Measurements from ENCODE around the gene EEF1AKMT2.

Gene EEF1AKMT2

DNA sequence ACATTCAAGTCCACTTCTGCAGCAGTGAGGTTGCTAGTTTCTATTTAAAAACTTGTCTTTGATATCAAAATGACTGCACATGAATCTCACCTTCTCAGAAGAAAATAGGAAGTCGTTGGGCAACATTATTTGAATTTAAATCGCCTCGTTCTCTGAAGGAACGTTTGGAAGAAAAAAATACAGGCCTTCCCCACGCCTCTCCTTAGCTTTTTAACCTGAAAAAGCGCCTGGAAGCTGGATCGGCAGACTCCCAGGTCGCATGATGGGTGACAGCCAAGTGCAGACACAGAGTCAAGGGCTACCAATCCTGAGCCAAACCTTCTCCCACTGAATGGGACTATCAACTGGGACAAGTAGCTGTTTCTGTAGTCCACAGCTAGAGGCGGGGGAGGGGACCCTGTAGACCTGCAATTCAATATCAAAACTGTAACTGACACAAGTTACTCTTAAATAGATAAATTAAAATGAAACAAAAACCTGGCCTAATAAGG is 49.7 kb downstream of the EEF1AKMT2 start:
- 69% methylated on average over 9 of the region's 9 CpGs for WGBS

DNA sequence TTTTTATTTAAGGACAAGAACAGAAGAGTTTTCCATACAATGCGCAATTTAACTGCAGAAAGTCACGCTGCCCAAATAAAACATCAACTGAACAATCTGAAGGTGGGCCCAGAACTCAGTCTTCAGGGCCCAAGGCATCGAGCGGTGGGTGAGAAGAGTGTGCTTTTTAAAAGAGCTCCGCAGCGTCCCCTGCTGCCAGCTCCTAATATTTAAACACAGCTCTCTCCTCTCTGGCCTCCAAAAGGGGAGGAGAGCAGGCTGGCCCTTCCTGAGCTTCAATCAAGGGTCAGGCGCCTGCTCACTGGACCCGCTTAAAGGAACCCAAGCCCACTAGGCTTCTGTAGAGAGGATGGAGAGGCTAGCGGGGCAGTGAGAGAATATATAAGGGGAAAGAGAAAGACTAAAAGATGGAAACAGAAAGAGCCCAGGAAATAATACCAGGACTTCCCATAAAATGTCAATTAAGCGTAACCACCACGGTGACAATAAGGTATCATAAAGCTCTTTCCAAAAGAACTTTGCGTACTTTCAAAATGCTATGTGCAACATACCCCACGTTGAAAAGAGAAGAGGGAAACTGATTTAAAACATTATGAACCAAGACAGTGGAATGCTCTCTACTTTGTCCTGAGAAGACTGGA is 50.3 kb downstream of the EEF1AKMT2 start:
- peaks cover 0 to 4% of the 10 kb centered on the region in 2 experiments for H3K36me3 ChIP-seq (ENCODE audit: control insufficient read depth in 1 of 2, insufficient read depth in 2 of 2, low read depth in 1 of 2, low read length in 2 of 2)
- no peak overlapping the region for H2AFZ ChIP-seq (ENCODE audit: low read depth, low read length)
- no peak overlapping the region for H3K4me2 ChIP-seq (ENCODE audit: low read length, poor library complexity, severe bottlenecking)
- H2BK120ac ChIP-seq (ENCODE audit: low read depth, low read length): no peak overlapping the region
- H2BK12ac ChIP-seq (ENCODE audit: low read length in 2 of 2): no peak overlapping the region
- no peak overlapping the region for H2BK15ac ChIP-seq (ENCODE audit: low read depth, poor library complexity, severe bottlenecking)
- peaks cover 21% of the 10 kb centered on the region for H3K4me1 ChIP-seq (ENCODE audit: control insufficient read depth, insufficient read depth, low read depth, low read length)
- peaks cover 33% of the 10 kb centered on the region for H3K79me1 ChIP-seq (replicated peaks; ENCODE audit: low read length, poor library complexity, severe bottlenecking)
- no peak overlapping the region for H4K8ac ChIP-seq (ENCODE audit: low read length)
- WGBS: 23% methylated on average over 9 of the region's 13 CpGs
- no peak overlapping the region for H2BK5ac ChIP-seq (ENCODE audit: low read depth, low read length, poor library complexity, severe bottlenecking)
- peak overlapping the region in 1 of 2 experiments; percentile 82 for H3K4me3 ChIP-seq (ENCODE audit: insufficient read depth in 1 of 2, low read depth in 1 of 2, low read length in 2 of 2)
- H3K9me3 ChIP-seq (ENCODE audit: control insufficient read depth, low read length): no peaks in the 10 kb centered on the region
- H3K4ac ChIP-seq (ENCODE audit: low read depth in 1 of 2, low read length in 2 of 2): no peak overlapping the region
- H3K14ac ChIP-seq (ENCODE audit: low read length in 2 of 2): no peak overlapping the region
- H3K27me3 ChIP-seq (ENCODE audit: control insufficient read depth in 1 of 2, insufficient read depth in 1 of 2, low read length in 2 of 2): no peaks in the 10 kb centered on the region
- H3K27ac ChIP-seq (ENCODE audit: low read length, poor library complexity, severe bottlenecking): no peak overlapping the region
- peak; percentile 85 for DNase-seq
- no peak overlapping the region for H3K23ac ChIP-seq (ENCODE audit: low read length in 2 of 2)
- no peak overlapping the region for H3K18ac ChIP-seq (ENCODE audit: low read depth in 1 of 2, low read length in 2 of 2)
- H3K9ac ChIP-seq (ENCODE audit: low read length): peak overlapping the region; percentile 82
- H2AK5ac ChIP-seq (ENCODE audit: low read length, severe bottlenecking): no peak overlapping the region
- no peak overlapping the region for H4K91ac ChIP-seq (ENCODE audit: low read length)

More for the DNA sequence above, 49.7 kb downstream of the EEF1AKMT2 start:
- H2BK15ac ChIP-seq (ENCODE audit: low read depth, poor library complexity, severe bottlenecking): no peak overlapping the region
- no peak overlapping the region for H3K14ac ChIP-seq (ENCODE audit: low read length in 2 of 2)
- H2BK5ac ChIP-seq (ENCODE audit: low read depth, low read length, poor library complexity, severe bottlenecking): no peak overlapping the region
- H4K91ac ChIP-seq (ENCODE audit: low read length): no peak overlapping the region
- peak overlapping the region; percentile 82 for H3K9ac ChIP-seq (ENCODE audit: low read length)
- H3K23ac ChIP-seq (ENCODE audit: low read length in 2 of 2): no peak overlapping the region
- H3K79me1 ChIP-seq (replicated peaks; ENCODE audit: low read length, poor library complexity, severe bottlenecking): peaks cover 30% of the 10 kb centered on the region
- H3K36me3 ChIP-seq (ENCODE audit: control insufficient read depth in 1 of 2, insufficient read depth in 2 of 2, low read depth in 1 of 2, low read length in 2 of 2): no peaks in the 10 kb centered on the region
- peak overlapping the region in 1 of 2 experiments; percentile 82 for H3K4me3 ChIP-seq (ENCODE audit: insufficient read depth in 1 of 2, low read depth in 1 of 2, low read length in 2 of 2)
- H3K9me3 ChIP-seq (ENCODE audit: control insufficient read depth, low read length): no peaks in the 10 kb centered on the region
- no peak overlapping the region for H2AFZ ChIP-seq (ENCODE audit: low read depth, low read length)
- no peak overlapping the region for H2AK5ac ChIP-seq (ENCODE audit: low read length, severe bottlenecking)
- H3K27me3 ChIP-seq (ENCODE audit: control insufficient read depth in 1 of 2, insufficient read depth in 1 of 2, low read length in 2 of 2): no peaks in the 10 kb centered on the region
- no peak overlapping the region for H4K8ac ChIP-seq (ENCODE audit: low read length)
- DNase-seq: no peak
- no peak overlapping the region for H3K18ac ChIP-seq (ENCODE audit: low read depth in 1 of 2, low read length in 2 of 2)
- H3K4ac ChIP-seq (ENCODE audit: low read depth in 1 of 2, low read length in 2 of 2): no peak overlapping the region
- no peak overlapping the region for H3K4me2 ChIP-seq (ENCODE audit: low read length, poor library complexity, severe bottlenecking)
- H3K4me1 ChIP-seq (ENCODE audit: control insufficient read depth, insufficient read depth, low read depth, low read length): peaks cover 15% of the 10 kb centered on the region
- H2BK120ac ChIP-seq (ENCODE audit: low read depth, low read length): no peak overlapping the region
- no peak overlapping the region for H3K27ac ChIP-seq (ENCODE audit: low read length, poor library complexity, severe bottlenecking)
- H2BK12ac ChIP-seq (ENCODE audit: low read length in 2 of 2): no peak overlapping the region

DNA sequence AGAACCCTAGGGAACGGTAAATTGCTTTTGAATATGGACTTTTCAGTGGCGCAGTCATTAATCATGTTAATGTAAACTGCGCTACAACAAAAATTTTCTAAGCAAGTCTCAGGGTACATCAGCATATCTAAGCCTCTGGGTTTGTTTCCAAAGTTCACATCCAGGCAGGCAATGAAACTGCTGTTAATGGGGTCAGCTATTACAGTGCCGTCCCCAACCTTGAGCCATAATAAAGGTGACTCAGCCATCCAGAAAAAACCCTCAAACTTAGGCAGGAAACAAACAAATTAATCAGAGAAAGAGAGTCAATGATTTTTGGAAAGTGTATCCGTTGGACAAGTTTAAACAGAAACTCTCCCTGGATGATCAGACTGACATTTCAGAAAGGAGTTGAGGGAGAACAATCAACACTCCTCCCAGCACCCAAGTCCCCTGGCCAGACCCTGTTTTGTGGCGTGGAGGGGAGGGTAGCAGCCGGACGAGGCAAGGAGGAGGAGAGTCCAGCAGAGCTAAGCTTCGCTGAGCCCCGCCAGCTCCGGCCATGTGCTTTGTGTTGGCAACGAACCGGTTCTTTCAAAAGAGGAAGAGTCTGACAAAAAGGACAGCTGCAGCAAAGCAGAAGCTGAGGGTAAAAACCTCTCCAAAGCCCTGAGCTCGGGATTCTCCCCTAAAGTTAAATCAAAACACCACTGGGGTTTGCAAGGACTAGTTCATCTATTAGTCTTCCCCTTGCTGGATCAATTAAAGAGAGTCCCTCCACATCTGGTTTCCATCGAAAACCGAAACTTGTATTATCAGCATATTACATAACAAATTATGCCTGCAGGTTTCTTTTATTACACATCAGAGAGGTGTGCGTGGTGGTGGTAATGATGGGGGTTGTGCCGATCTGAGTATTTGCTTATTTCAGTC is 51.1 kb downstream of the EEF1AKMT2 start:
- H2AFZ ChIP-seq (ENCODE audit: low read depth, low read length): no peak overlapping the region

DNA sequence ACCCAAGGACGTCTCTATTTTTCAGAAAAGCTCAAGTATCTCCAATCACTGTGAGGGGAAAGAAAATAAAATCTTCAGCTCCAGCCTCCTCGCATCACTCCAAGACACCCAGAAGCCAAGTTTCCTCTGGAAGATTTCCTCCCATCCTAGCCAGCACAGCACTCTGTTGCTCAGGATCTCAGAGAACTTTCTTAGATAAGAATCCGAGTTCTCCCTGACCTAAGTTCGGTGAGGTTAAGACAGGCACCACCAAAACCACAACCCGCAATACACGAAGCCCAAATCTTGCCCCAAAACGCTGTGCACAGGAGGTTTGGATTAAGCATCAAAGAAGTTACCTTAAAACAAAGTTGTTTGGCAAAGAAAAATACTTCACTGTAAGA is 51.7 kb downstream of the EEF1AKMT2 start:
- H3K9me3 ChIP-seq (ENCODE audit: control insufficient read depth, low read length): no peaks in the 10 kb centered on the region
- peak overlapping the region; percentile 82 for H3K9ac ChIP-seq (ENCODE audit: low read length)
- H3K14ac ChIP-seq (ENCODE audit: low read length in 2 of 2): no peak overlapping the region
- no peak overlapping the region for H2AK5ac ChIP-seq (ENCODE audit: low read length, severe bottlenecking)
- H3K27me3 ChIP-seq (ENCODE audit: control insufficient read depth in 1 of 2, insufficient read depth in 1 of 2, low read length in 2 of 2): no peaks in the 10 kb centered on the region
- H2BK5ac ChIP-seq (ENCODE audit: low read depth, low read length, poor library complexity, severe bottlenecking): no peak overlapping the region
- peak overlapping the region in 1 of 2 experiments; percentile 43 for H2BK12ac ChIP-seq (ENCODE audit: low read length in 2 of 2)
- no peak overlapping the region for H3K23ac ChIP-seq (ENCODE audit: low read length in 2 of 2)
- H3K4ac ChIP-seq (ENCODE audit: low read depth in 1 of 2, low read length in 2 of 2): no peak overlapping the region
- peaks cover 25% of the 10 kb centered on the region for H3K4me1 ChIP-seq (ENCODE audit: control insufficient read depth, insufficient read depth, low read depth, low read length)
- no peak for DNase-seq
- H3K36me3 ChIP-seq (ENCODE audit: control insufficient read depth in 1 of 2, insufficient read depth in 2 of 2, low read depth in 1 of 2, low read length in 2 of 2): peaks cover 0 to 4% of the 10 kb centered on the region in 2 experiments
- H2BK120ac ChIP-seq (ENCODE audit: low read depth, low read length): no peak overlapping the region
- H4K8ac ChIP-seq (ENCODE audit: low read length): no peak overlapping the region
- H2BK15ac ChIP-seq (ENCODE audit: low read depth, poor library complexity, severe bottlenecking): no peak overlapping the region
- no peak overlapping the region for H4K91ac ChIP-seq (ENCODE audit: low read length)
- no peak overlapping the region for H2AFZ ChIP-seq (ENCODE audit: low read depth, low read length)
- H3K27ac ChIP-seq (ENCODE audit: low read length, poor library complexity, severe bottlenecking): no peak overlapping the region
- peak overlapping the region in 1 of 2 experiments; percentile 67 for H3K4me3 ChIP-seq (ENCODE audit: insufficient read depth in 1 of 2, low read depth in 1 of 2, low read length in 2 of 2)
- H3K4me2 ChIP-seq (ENCODE audit: low read length, poor library complexity, severe bottlenecking): no peak overlapping the region
- H3K18ac ChIP-seq (ENCODE audit: low read depth in 1 of 2, low read length in 2 of 2): no peak overlapping the region
- peaks cover 42% of the 10 kb centered on the region for H3K79me1 ChIP-seq (replicated peaks; ENCODE audit: low read length, poor library complexity, severe bottlenecking)
- 31% methylated on average over 7 of the region's 7 CpGs for WGBS

More for the DNA sequence above, 51.1 kb downstream of the EEF1AKMT2 start:
- Histone ChIP-seq H3K4me2 (ENCODE audit: low read length, poor library complexity, severe bottlenecking) (no peak overlapping the region), H3K23ac (ENCODE audit: low read length in 2 of 2) (no peak overlapping the region), H3K4ac (ENCODE audit: low read depth in 1 of 2, low read length in 2 of 2) (no peak overlapping the region), H2BK12ac (ENCODE audit: low read length in 2 of 2) (no peak overlapping the region), H3K4me1 (ENCODE audit: control insufficient read depth, insufficient read depth, low read depth, low read length) (peaks cover 25% of the 10 kb centered on the region), H3K27me3 (ENCODE audit: control insufficient read depth in 1 of 2, insufficient read depth in 1 of 2, low read length in 2 of 2) (no peaks in the 10 kb centered on the region), H2BK15ac (ENCODE audit: low read depth, poor library complexity, severe bottlenecking) (peak overlapping the region; percentile 26), H2BK5ac (ENCODE audit: low read depth, low read length, poor library complexity, severe bottlenecking) (no peak overlapping the region), H3K9me3 (ENCODE audit: control insufficient read depth, low read length) (no peaks in the 10 kb centered on the region), H2AK5ac (ENCODE audit: low read length, severe bottlenecking) (no peak overlapping the region), H4K8ac (ENCODE audit: low read length) (no peak overlapping the region), H3K4me3 (ENCODE audit: insufficient read depth in 1 of 2, low read depth in 1 of 2, low read length in 2 of 2) (peak overlapping the region in 1 of 2 experiments; percentile 67), H3K79me1 (replicated peaks; ENCODE audit: low read length, poor library complexity, severe bottlenecking) (peaks cover 39% of the 10 kb centered on the region), H3K36me3 (ENCODE audit: control insufficient read depth in 1 of 2, insufficient read depth in 2 of 2, low read depth in 1 of 2, low read length in 2 of 2) (peaks cover 0 to 4% of the 10 kb centered on the region in 2 experiments), H4K91ac (ENCODE audit: low read length) (no peak overlapping the region), H3K9ac (ENCODE audit: low read length) (peak overlapping the region; percentile 82), H3K14ac (ENCODE audit: low read length in 2 of 2) (no peak overlapping the region), H3K18ac (ENCODE audit: low read depth in 1 of 2, low read length in 2 of 2) (peak overlapping the region in 1 of 2 experiments; percentile 7), H2BK120ac (ENCODE audit: low read depth, low read length) (peak overlapping the region; percentile 39), H3K27ac (ENCODE audit: low read length, poor library complexity, severe bottlenecking) (no peak overlapping the region)
- peak; percentile 82 for DNase-seq
- WGBS: 16% methylated on average over 13 of the region's 18 CpGs

Data from mesenchymal stem cell (in vitro differentiated cells and primary cell).